Testis (tissue), 2 donors: Measurements from ENCODE around the gene PRELID3B.

Source experiments
- CTCF ChIP-seq, 3 experiments: fragments of 450-650 bp in 2 of 3; fragments of 200-600 bp in 1 of 3; sonication (generic) in 1 of 3; IDR thresholded peaks; one replicate each; pipeline ENCODE4 v1.5.1; 2016 to 2019; ENCODE audit warnings: antibody characterized with exemption in 3 of 3, mild to moderate bottlenecking in 2 of 3, moderate library complexity in 1 of 3
- POLR2A ChIP-seq: fragments of 450-650 bp; IDR thresholded peaks from one replicate; pipeline ENCODE4 v1.6.1; 2017; ENCODE audit warnings: antibody characterized with exemption, mild to moderate bottlenecking, moderate library complexity

GRCh38 chr20:59004493-59004762, 38.2 kb downstream of the PRELID3B start:
- no peak for TF ChIP-seq CTCF (IDR thresholded peaks at IDR 0.05)
- TF ChIP-seq POLR2A = no peak
